DND-41 (cell line): ENCODE results near the gene TBL1X.
A peak's percentile ranks its signal among the peaks of the same experiment; 100 is the strongest.

Source experiments
- ATAC-seq: fragments of 200-7000 bp; cut with Tn5 transposase; 3 replicates; pipeline ENCODE4 v1.9.1; 2021; ENCODE audit warnings: low read depth; ENCODE audit not compliant: insufficient read depth
- DNase-seq: peaks from one replicate; pipeline ENCODE4 v3.0.0-alpha.2; 2020
- H2AFZ ChIP-seq: 2 replicates; pipeline ENCODE4 v1.6.0; 2012; ENCODE audit warnings: low read depth, low read length
- H3K27ac ChIP-seq: 2 replicates; pipeline ENCODE4 v1.5.1; 2012; ENCODE audit warnings: low read length, inconsistent platforms
- H3K27me3 ChIP-seq: fragments of 200-600 bp; sonication (generic); 2 replicates; pipeline ENCODE4 v1.6.0; 2012; ENCODE audit warnings: low read length, mild to moderate bottlenecking, inconsistent platforms; ENCODE audit not compliant: insufficient read depth, poor library complexity
- H3K36me3 ChIP-seq: 2 replicates; pipeline ENCODE4 v1.5.1; 2012; ENCODE audit warnings: low read length, inconsistent platforms; ENCODE audit not compliant: insufficient read depth
- H3K4me1 ChIP-seq: 2 replicates; pipeline ENCODE4 v1.5.1; 2012; ENCODE audit warnings: mild to moderate bottlenecking, low read length; ENCODE audit not compliant: insufficient read depth
- H3K4me2 ChIP-seq: 2 replicates; pipeline ENCODE4 v1.6.0; 2012; ENCODE audit warnings: mild to moderate bottlenecking, moderate library complexity, low read length, inconsistent platforms; ENCODE audit not compliant: insufficient read depth
- H3K4me3 ChIP-seq, 2 experiments: fragments of 200-600 bp in 1 of 2; shearing (Covaris generic) in 1 of 2; 2 replicates each; pipeline ENCODE4 v1.5.1; 2012 to 2016; ENCODE audit warnings: inconsistent platforms in 2 of 2, low read length in 2 of 2, mild to moderate bottlenecking in 2 of 2, low read depth in 1 of 2, moderate library complexity in 1 of 2
- H3K79me2 ChIP-seq: 2 replicates; pipeline ENCODE4 v1.6.0; 2012; ENCODE audit warnings: low read length, inconsistent platforms; ENCODE audit not compliant: insufficient read depth
- H3K9ac ChIP-seq: 2 replicates; pipeline ENCODE4 v1.6.0; 2012; ENCODE audit warnings: low read depth, mild to moderate bottlenecking, inconsistent platforms, low read length, moderate library complexity
- H3K9me3 ChIP-seq: 2 replicates; pipeline ENCODE4 v1.5.1; 2012; ENCODE audit warnings: low read length, moderate library complexity, mild to moderate bottlenecking, inconsistent platforms; ENCODE audit not compliant: insufficient read depth, severe bottlenecking
- H4K20me1 ChIP-seq: 2 replicates; pipeline ENCODE4 v1.6.0; 2012; ENCODE audit warnings: low read length; ENCODE audit not compliant: insufficient read depth
- EZH2 ChIP-seq: IDR thresholded peaks from 3 replicates; pipeline ENCODE4 v1.6.1; 2012; ENCODE audit warnings: borderline replicate concordance, low read depth, mild to moderate bottlenecking, moderate library complexity, low read length, inconsistent platforms; ENCODE audit not compliant: severe bottlenecking
- TF ChIP-seq, protein P1 (sequence below): IDR thresholded peaks from 2 replicates; pipeline ENCODE4 v1.5.1; 2012; ENCODE audit warnings: borderline replicate concordance, low read length, moderate library complexity, mild to moderate bottlenecking; ENCODE audit not compliant: poor library complexity, severe bottlenecking; ENCODE audit errors: extremely low read depth

The TBL1X gene

DNA sequence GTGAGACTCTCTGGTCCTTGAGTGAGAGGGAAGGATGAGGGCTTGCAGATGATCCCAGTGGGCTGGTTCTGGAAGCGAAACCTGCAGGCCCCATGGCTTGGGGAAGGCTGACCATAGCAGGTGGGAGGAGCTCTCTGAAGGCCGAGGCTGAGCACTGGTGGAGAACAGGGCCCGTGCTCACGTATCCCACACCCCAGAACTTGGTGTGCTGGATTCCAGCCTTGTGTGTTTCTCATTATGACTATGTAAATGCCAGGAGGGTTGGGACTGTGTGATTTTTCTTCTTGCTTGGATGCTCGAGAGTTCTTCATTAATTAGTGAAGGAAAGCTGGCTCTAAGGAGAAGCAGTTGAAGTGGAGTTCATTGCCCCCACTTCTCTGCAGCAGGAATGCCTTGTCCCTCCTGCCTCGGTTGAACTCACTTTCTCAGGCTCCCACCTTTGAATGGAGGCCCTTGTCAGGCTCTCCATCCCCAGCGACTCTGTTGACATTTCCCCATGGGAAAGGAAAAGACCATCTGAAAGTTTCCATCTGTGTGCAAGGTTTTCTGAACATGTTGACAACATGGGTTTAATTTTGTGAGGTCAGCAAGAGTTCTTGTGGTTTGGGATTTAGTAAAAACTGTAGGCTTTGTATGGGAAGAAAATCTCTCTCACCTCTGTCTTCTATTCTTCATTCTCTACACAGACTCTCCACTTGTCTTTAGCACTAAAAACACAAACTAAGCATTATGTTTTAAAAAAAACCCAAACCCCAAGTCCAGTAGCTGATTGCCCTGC is 57.7 kb downstream of the TBL1X start:
- ATAC-seq = no peak
- Histone ChIP-seq H3K36me3 (no peaks in the 10 kb centered on the region), H4K20me1 (peaks cover 6% of the 10 kb centered on the region; the same call in 1 of the 2 replicates), H3K79me2 (no peaks in the 10 kb centered on the region), H3K27ac (no peak overlapping the region), H3K4me1 (no peaks in the 10 kb centered on the region), H3K4me3 (no peak overlapping the region), H3K27me3 (no peaks in the 10 kb centered on the region), H3K4me2 (no peak overlapping the region), H3K9me3 (no peaks in the 10 kb centered on the region), H2AFZ (no peak overlapping the region), H3K9ac (no peak overlapping the region)
- no peak for DNase-seq
- TF ChIP-seq EZH2 = no peak
- TF ChIP-seq, protein P1, sequence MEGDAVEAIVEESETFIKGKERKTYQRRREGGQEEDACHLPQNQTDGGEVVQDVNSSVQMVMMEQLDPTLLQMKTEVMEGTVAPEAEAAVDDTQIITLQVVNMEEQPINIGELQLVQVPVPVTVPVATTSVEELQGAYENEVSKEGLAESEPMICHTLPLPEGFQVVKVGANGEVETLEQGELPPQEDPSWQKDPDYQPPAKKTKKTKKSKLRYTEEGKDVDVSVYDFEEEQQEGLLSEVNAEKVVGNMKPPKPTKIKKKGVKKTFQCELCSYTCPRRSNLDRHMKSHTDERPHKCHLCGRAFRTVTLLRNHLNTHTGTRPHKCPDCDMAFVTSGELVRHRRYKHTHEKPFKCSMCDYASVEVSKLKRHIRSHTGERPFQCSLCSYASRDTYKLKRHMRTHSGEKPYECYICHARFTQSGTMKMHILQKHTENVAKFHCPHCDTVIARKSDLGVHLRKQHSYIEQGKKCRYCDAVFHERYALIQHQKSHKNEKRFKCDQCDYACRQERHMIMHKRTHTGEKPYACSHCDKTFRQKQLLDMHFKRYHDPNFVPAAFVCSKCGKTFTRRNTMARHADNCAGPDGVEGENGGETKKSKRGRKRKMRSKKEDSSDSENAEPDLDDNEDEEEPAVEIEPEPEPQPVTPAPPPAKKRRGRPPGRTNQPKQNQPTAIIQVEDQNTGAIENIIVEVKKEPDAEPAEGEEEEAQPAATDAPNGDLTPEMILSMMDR = no peak

DNA sequence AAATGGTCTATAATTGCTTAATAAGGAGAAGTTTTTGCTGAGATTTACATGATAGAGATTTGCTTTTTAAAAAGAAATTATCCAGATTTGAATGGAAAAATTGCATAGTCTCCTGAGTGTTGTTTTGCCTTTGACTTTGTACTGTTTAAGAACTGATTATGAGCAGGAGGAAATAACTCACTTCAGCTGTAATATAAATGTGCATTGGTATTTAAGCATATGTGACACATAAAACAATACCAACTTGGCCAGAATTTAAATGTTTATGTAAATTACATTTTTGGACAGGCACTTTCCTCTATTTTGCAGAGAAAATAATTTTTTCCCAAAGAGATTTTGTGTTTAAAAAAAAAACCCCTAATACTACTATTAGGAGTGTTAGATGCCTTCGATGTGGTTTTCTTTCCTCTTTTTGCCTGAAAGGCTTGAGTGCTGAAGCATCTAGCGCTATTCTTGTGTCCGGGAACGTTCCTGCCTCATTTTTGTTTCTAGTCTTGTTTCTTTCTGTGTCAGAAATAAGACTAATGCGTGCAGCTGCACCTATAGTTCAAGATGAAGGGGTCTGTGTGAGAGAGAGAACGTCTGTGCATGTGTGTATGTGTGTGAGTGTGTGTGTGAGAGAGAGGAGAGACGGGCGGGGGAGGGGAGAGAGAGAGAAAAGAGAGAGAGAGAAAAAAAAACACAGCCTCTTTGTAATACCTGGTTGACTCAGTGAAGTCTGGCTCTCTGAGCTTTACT is 60.8 kb downstream of the TBL1X start:
- Histone ChIP-seq H3K36me3 (no peaks in the 10 kb centered on the region), H3K27ac (no peak overlapping the region), H3K9ac (no peak overlapping the region), H4K20me1 (peaks cover 6% of the 10 kb centered on the region; the same call in 1 of the 2 replicates), H3K27me3 (no peaks in the 10 kb centered on the region), H3K4me1 (peaks cover 7% of the 10 kb centered on the region; the same call in 1 of the 2 replicates), H2AFZ (no peak overlapping the region), H3K9me3 (no peaks in the 10 kb centered on the region), H3K4me3 (no peak overlapping the region), H3K4me2 (no peak overlapping the region), H3K79me2 (no peaks in the 10 kb centered on the region)
- no peak for ATAC-seq
- TF ChIP-seq, protein P1 = no peak
- TF ChIP-seq EZH2 = no peak
- peak; percentile 26 for DNase-seq

DNA sequence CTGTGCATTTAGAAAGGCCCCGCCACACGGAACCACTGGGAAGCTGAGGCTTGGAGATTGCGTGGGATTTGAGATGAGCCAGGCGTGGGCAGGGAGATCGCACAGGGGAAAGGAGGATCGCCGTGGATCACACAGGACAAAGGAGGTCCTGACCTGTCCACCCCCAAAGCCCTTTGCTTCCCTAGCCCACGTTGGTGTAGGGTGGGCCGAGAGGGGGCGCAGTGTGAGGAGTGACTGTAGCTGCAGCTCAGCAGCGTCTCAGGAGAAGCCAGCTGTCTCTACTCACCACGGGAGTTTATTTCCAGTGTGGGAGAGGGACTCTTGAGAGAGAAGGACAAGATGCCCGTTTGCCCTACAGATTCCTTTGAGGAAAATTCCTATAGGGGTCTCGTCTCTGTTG is 62.1 kb downstream of the TBL1X start:
- DNase-seq = no peak
- peaks cover 10% of the 10 kb centered on the region; the same call in 1 of the 2 replicates for H3K4me1 ChIP-seq
- H3K4me2 ChIP-seq = no peak overlapping the region

More for the DNA sequence above, 62.1 kb downstream of the TBL1X start:
- ATAC-seq = no peak
- Histone ChIP-seq H4K20me1 (peaks cover 6% of the 10 kb centered on the region; the same call in 1 of the 2 replicates), H2AFZ (no peak overlapping the region), H3K36me3 (no peaks in the 10 kb centered on the region), H3K27me3 (no peaks in the 10 kb centered on the region), H3K9me3 (no peaks in the 10 kb centered on the region), H3K27ac (no peak overlapping the region), H3K4me3 (no peak overlapping the region), H3K9ac (no peak overlapping the region), H3K79me2 (no peaks in the 10 kb centered on the region)
- no peak for TF ChIP-seq EZH2
- TF ChIP-seq, protein P1 = no peak
